Measurements from ENCODE around the gene PROK1.
"Not testable (repeated sequence)": the region's sequence is repeated elsewhere in the genome, so short reads cannot be mapped to it uniquely, and the experiment has no call there.

DNA sequence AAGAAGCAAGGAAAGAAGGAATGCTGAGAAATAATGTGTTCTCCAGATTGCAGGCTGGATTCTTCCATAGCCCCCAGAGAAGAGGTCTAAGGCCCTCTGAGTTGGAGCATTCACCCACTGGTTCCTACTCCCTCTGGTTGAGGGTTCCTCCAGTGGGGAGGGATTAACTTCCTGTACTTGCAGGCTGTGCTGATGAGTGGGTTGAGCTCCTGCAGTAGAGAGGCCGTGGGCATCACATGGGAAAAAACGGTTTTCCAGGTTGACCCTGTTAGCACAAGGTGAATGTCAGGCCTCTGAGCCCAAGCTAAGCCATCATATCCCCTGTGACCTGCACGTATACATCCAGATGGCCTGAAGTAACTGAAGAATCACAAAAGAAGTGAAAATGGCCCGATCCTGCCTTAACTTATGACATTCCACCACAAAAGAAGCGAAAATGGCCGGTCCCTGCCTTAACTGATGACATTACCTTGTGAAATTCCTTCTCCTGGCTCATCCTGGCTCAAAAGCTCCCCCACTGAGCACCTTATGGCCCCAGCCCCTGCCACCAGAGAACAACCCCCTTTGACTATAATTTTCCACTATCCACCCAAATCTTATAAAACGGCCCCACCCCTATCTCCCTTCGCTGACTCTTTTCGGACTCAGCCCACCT, 13.2 kb upstream of the PROK1 start:
- TF ChIP-seq CTCF (conservative IDR thresholded peaks at IDR 0.05; ENCODE audit: low read depth in 2 of 2); EZH2phosphoT487 (IDR thresholded peaks at IDR 0.05; ENCODE audit: unreplicated experiment): not testable (repeated sequence)
